Right lobe of liver (tissue), 6 donors: ENCODE data around the gene ZFPM1. TPM values are rescaled to one million over a fixed set of nuclear protein-coding genes. Genes with fewer than 3 reads are reported as not detected.

Experiments
- ATAC-seq, 4 donors: fragments of 200-7000 bp; cut with Tn5 transposase; one replicate each; pipeline ENCODE4 v1.9.1; 2020; ENCODE audit warnings: mild to moderate bottlenecking in 4 of 4, moderate library complexity in 4 of 4
- DNase-seq, 3 donors: peaks; one replicate each; pipeline ENCODE4 v3.0.0-alpha.2; 2020
- H3K27ac ChIP-seq, 3 donors: fragments of 200-600 bp; one replicate each; pipeline ENCODE4 v1.8.0; 2022
- H3K27me3 ChIP-seq, 2 donors: fragments of 200-600 bp; one replicate each; pipeline ENCODE4 v1.8.0; 2022
- H3K36me3 ChIP-seq, 4 donors: fragments of 200-600 bp; sonication (generic) in 1 of 4; one replicate each; pipeline versions ENCODE4 v1.5.1 to v1.8.0; 2017 to 2022; ENCODE audit warnings: control low read depth in 1 of 4
- H3K4me1 ChIP-seq, 4 donors: fragments of 200-600 bp; sonication (generic) in 1 of 4; one replicate each; pipeline versions ENCODE4 v1.5.1 to v1.8.0; 2017 to 2022; ENCODE audit warnings: control low read depth in 1 of 4
- H3K4me3 ChIP-seq, 3 donors: fragments of 200-600 bp; one replicate each; pipeline ENCODE4 v1.8.0; 2022
- H3K9me3 ChIP-seq, 4 donors: fragments of 200-600 bp; sonication (generic) in 1 of 4; one replicate each; pipeline versions ENCODE4 v1.5.1 to v1.8.0; 2017 to 2022; ENCODE audit warnings: control low read depth in 1 of 4
- POLR2A ChIP-seq: fragments of 450-650 bp; IDR thresholded peaks from one replicate; pipeline ENCODE4 v1.6.1; 2017; ENCODE audit warnings: antibody characterized with exemption, mild to moderate bottlenecking
- WGBS: methylation state at CpG from one replicate; pipeline ENCODE4 v1.1.6; 2018; ENCODE audit warnings: low coverage, low lambda C conversion rate; ENCODE audit not compliant: insufficient coverage; ENCODE audit errors: missing lambda C conversion rate; 5-methylcytosine and 5-hydroxymethylcytosine counted together
- intact Hi-C, 2 donors: fragments of 100-400 bp; cut with DNase I; formaldehyde crosslinking; loops; one replicate each; pipeline versions ENCODE4 v1.11.2 to v1.14.1; 2022
- total RNA-seq, 6 experiments: library from RNA; depleted of rRNA in 2 of 6; stranded (reverse); fragments of >200 nt in 2 of 6; fragmentation: NEBNext Ultra II Directional in 3 of 6; extraction: Animal tissue kit (Norgen Biotek cat#: 25700) in 3 of 6; gene quantifications; one replicate each; pipeline versions ENCODE4 v1.1.0 to v1.2.4, GENCODE V29; 2016 to 2023
- TF ChIP-seq, protein P1 (sequence below), 4 donors: fragments of 200-600 bp in 3 of 4; fragments of 450-650 bp in 1 of 4; IDR thresholded peaks; one replicate each; pipeline versions ENCODE4 v1.5.1 to v1.8.0; 2016 to 2022; ENCODE audit warnings: antibody characterized with exemption in 4 of 4, mild to moderate bottlenecking in 2 of 4
- donor health status: DM: no; HTN: yes; CAD: no.
- donor health status: DM: no; HTN: no; CAD: no.
- donor health status: DM: no; HTN: no; CAD: no.
- donor health status: DM: no; HTN: yes; CAD: no.
- donor health status: DM: no; HTN: yes; CAD: no.

Gene ZFPM1
- total RNA-seq, 6 experiments from 2014 or later = 3.8 to 15.5 (median 8.3) TPM

DNA sequence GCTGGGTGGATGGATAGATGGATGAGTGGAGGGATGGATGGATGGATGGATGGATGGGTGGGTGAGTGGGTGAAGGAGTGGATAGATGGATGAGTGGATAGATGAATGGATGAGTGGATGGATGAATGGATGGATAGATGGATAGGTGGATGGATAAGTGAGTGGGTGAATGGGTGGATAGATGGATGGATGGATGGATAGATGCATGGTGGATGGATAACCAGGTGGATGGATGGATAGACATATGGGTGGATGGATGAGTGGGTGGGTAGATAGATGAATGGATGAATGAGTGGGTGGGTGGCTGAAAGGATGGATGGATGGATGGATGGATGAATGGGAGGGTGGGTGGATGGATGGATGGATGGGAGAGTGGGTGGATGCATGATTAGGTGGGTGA lies 66.2 kb downstream of the ZFPM1 start:
- intact Hi-C loops = no loop called here
- no peak overlapping the region for H3K27ac ChIP-seq
- H3K36me3 ChIP-seq = no peaks in the 10 kb centered on the region
- ATAC-seq = no peak
- TF ChIP-seq, protein P1, sequence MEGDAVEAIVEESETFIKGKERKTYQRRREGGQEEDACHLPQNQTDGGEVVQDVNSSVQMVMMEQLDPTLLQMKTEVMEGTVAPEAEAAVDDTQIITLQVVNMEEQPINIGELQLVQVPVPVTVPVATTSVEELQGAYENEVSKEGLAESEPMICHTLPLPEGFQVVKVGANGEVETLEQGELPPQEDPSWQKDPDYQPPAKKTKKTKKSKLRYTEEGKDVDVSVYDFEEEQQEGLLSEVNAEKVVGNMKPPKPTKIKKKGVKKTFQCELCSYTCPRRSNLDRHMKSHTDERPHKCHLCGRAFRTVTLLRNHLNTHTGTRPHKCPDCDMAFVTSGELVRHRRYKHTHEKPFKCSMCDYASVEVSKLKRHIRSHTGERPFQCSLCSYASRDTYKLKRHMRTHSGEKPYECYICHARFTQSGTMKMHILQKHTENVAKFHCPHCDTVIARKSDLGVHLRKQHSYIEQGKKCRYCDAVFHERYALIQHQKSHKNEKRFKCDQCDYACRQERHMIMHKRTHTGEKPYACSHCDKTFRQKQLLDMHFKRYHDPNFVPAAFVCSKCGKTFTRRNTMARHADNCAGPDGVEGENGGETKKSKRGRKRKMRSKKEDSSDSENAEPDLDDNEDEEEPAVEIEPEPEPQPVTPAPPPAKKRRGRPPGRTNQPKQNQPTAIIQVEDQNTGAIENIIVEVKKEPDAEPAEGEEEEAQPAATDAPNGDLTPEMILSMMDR (IDR thresholded peaks at IDR 0.05) = no peak
- no peak for TF ChIP-seq POLR2A
- H3K4me1 ChIP-seq = no peaks in the 10 kb centered on the region
- no peaks in the 10 kb centered on the region for H3K27me3 ChIP-seq
- no peaks in the 10 kb centered on the region for H3K9me3 ChIP-seq
- no peak for DNase-seq
- H3K4me3 ChIP-seq = no peak overlapping the region

GRCh38 chr16:88519938-88520653 lies 67.0 kb downstream of the ZFPM1 start:
- intact Hi-C loops = no loop called here
- H3K9me3 ChIP-seq = no peaks in the 10 kb centered on the region
- H3K27ac ChIP-seq = no peak overlapping the region
- H3K4me3 ChIP-seq = no peak overlapping the region
- H3K36me3 ChIP-seq = no peaks in the 10 kb centered on the region
- TF ChIP-seq, protein P1 (IDR thresholded peaks at IDR 0.05) = no peak
- TF ChIP-seq POLR2A = no peak
- H3K27me3 ChIP-seq = no peaks in the 10 kb centered on the region
- 97% methylated on average over 3 of the region's 3 CpGs for WGBS
- peaks cover 0 to 8% (median 0%) of the 10 kb centered on the region in 4 donors for H3K4me1 ChIP-seq
- ATAC-seq (no peak), DNase-seq (no peak)

DNA sequence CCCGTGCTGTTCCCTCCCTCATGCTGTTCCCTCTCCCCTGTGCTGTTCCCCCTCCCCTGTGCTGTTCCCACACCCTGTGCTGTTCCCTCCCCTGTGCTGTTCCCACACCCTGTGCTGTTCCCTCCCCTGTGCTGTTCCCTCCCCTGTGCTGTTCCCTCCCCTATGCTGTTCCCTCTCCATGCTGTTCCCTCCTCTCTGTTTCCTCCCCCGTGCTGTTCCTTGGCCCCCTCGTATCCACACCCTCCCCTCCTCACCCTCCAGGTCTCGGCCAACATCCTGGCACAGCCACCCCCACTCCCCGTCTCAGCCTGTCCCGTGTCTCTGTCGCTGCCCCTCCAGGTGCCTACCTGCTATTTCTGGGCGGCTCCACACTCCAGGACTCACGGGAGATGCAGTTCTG lies 68.6 kb downstream of the ZFPM1 start:
- H3K4me3 ChIP-seq = no peak overlapping the region
- ATAC-seq = no peak
- no peaks in the 10 kb centered on the region for H3K9me3 ChIP-seq
- no peaks in the 10 kb centered on the region for H3K36me3 ChIP-seq
- intact Hi-C loops = no loop called here
- H3K4me1 ChIP-seq = peaks cover 0 to 12% (median 0%) of the 10 kb centered on the region in 4 donors
- H3K27me3 ChIP-seq = no peaks in the 10 kb centered on the region
- no peak for DNase-seq
- TF ChIP-seq, protein P1 (IDR thresholded peaks at IDR 0.05) = no peak
- TF ChIP-seq POLR2A = no peak
- WGBS = 74% methylated on average over 9 of the region's 9 CpGs
- H3K27ac ChIP-seq = no peak overlapping the region

GRCh38 chr16:88522276-88522949 lies 69.3 kb downstream of the ZFPM1 start:
- no peak overlapping the region for H3K27ac ChIP-seq
- intact Hi-C loops = no loop called here
- peaks cover 0 to 12% (median 0%) of the 10 kb centered on the region in 4 donors for H3K4me1 ChIP-seq
- no peak for ATAC-seq
- no peaks in the 10 kb centered on the region for H3K9me3 ChIP-seq
- DNase-seq = peak in 1 of 3 donors; percentile 17
- H3K36me3 ChIP-seq = no peaks in the 10 kb centered on the region
- no peak for TF ChIP-seq POLR2A
- TF ChIP-seq, protein P1 (IDR thresholded peaks at IDR 0.05) = no peak
- no peak overlapping the region for H3K4me3 ChIP-seq
- H3K27me3 ChIP-seq = no peaks in the 10 kb centered on the region
- 87% methylated on average over 3 of the region's 24 CpGs for WGBS
